GM12878 (cell line): ENCODE results near the gene STAT5B. TPM values are rescaled to one million over a fixed set of nuclear protein-coding genes. Genes with fewer than 3 reads are reported as not detected.

Experiments
- CREB1 ChIP-seq: IDR thresholded peaks from 2 replicates; pipeline ENCODE4 v1.6.1; 2012; ENCODE audit warnings: low read depth, mild to moderate bottlenecking, inconsistent platforms
- EP300 ChIP-seq, 2 experiments: fragments of 150-350 bp in 1 of 2; IDR thresholded peaks; 2 replicates each; pipeline ENCODE4 v1.6.1; 2011 to 2012; ENCODE audit warnings: low read depth in 2 of 2, low read length in 2 of 2, borderline replicate concordance in 1 of 2, improper control_type of control experiment in 1 of 2, inconsistent platforms in 1 of 2; ENCODE audit not compliant: control insufficient read depth in 1 of 2
- FOXK2 ChIP-seq: fragments of 450-650 bp; IDR thresholded peaks from 2 replicates; pipeline ENCODE4 v1.6.1; 2017; ENCODE audit warnings: mild to moderate bottlenecking, moderate library complexity
- MXI1 ChIP-seq: fragments of 150-350 bp; IDR thresholded peaks from 2 replicates; pipeline ENCODE4 v1.6.1; 2011; ENCODE audit warnings: low read depth, mild to moderate bottlenecking, inconsistent platforms, low read length, improper control_type of control experiment
- NKRF ChIP-seq: fragments of 450-650 bp; conservative IDR thresholded peaks from 2 replicates; pipeline ENCODE4 v1.6.1; 2017; ENCODE audit warnings: mild to moderate bottlenecking, moderate library complexity
- PBX3 ChIP-seq: IDR thresholded peaks from 2 replicates; pipeline ENCODE4 v1.6.1; 2011; ENCODE audit warnings: mild to moderate bottlenecking, low read depth, low read length, moderate library complexity; ENCODE audit not compliant: insufficient replicate concordance
- SIN3A ChIP-seq: IDR thresholded peaks from 2 replicates; pipeline ENCODE4 v1.6.1; 2012; ENCODE audit warnings: low read depth, low read length, improper control_type of control experiment
- polyA plus RNA-seq, 11 experiments: library from polyadenylated mRNA; depleted of rRNA in 4 of 11; unstranded in 6 of 11; stranded (reverse) in 5 of 11; fragments of >200 nt; fragmentation: Nextera tagmentation in 4 of 11; fragmentation: Illumina TruSeq in 1 of 11; extraction: Ambion mirVana in 4 of 11; extraction: Trizol in 1 of 11; gene quantifications; 1 replicate in 1 of 11; 2 replicates in 10 of 11; pipeline versions ENCODE4 v1.2.1 to v1.2.3, GENCODE V29; 2011 to 2016; ENCODE audit warnings: inconsistent platforms in 2 of 11, missing spikeins in 2 of 11, low read depth in 1 of 11
- total RNA-seq, 4 experiments: library from RNA; depleted of rRNA in 3 of 4; stranded (reverse); fragments of >200 nt in 3 of 4; fragmentation: Illumina TruSeq in 1 of 4; extraction: Trizol in 1 of 4; gene quantifications; 2 replicates each; pipeline versions ENCODE4 v1.2.1 to v1.2.3, GENCODE V29; 2013 to 2021

STAT5B gene
- total and polyA plus RNA-seq, 10 of the 15 experiments (the other 5 are each of a cell fraction or from before 2014, with no cell fraction given), result 11.0 to 69.6 (median 46.7) TPM

GRCh38 chr17:42185621-42185930 lies 90.6 kb downstream of the STAT5B start (continued):
- no peak for TF ChIP-seq NKRF
- TF ChIP-seq EP300 (IDR thresholded peaks at IDR 0.05; ENCODE audit: borderline replicate concordance in 1 of 2, control insufficient read depth in 1 of 2, low read depth in 2 of 2, low read length in 2 of 2), result no peak
- no peak for TF ChIP-seq PBX3
- no peak for TF ChIP-seq MXI1
- TF ChIP-seq FOXK2, result no peak
- no peak for TF ChIP-seq CREB1
- no peak for TF ChIP-seq SIN3A
